Skin of body (tissue), 2 donors: Measurements from ENCODE around the gene RAI1. TPM values are rescaled to one million over a fixed set of nuclear protein-coding genes. Genes with fewer than 3 reads are reported as not detected.
"Not testable (repeated sequence)": the region's sequence is repeated elsewhere in the genome, so short reads cannot be mapped to it uniquely, and the experiment has no call there.

ENCODE experiments used
- DNase-seq: peaks from one replicate; lab custom pipeline; 2025; lab: John Stamatoyannopoulos, UW
- total RNA-seq: library from RNA; depleted of rRNA; stranded (reverse); fragments of >200 nt; gene quantifications from one replicate; pipeline ENCODE4 v1.2.3, GENCODE V29; 2014

The RAI1 gene
- total RNA-seq, 1 donor from 2014 or later: 11.4 TPM

GRCh38 chr17:17679748-17680147 lies 1.5 kb upstream of the RAI1 start:
- DNase-seq: no peak

DNA sequence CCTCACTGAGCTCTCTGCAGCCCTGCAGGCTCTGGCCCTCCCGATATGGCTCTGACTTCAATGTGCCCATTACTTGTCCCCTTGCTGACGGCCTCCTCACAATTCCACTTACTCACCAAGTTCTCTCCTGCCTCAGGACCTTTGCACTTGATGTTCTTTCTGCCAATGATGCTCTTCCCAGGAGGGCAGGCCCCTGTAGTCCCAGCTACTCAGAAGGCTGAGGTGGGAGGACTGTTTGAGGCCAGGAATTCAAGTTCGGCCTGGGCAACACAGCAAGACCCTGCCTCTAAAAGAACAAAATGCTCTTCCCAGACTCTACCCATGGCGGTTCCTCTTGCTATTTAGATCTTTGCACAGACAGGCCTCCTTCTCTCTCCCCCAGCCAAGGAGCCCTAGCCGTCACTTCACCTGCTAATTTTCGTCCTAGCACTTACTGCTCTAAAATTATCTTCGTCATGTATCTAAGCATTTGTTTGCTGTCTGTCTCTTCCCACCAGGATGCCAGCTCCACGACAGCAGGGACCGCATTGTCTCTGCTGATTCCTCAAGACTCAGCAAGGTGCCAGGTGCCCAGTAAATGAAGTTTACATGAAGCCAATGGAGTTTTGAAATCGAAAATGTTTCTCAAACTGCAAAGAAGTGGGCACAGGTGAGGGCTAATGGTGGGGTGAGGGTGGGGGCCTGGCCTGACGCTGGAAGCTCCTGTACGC lies 626 bp upstream of the RAI1 start:
- DNase-seq: no peak

- DNase-seq: no peak
Observed at GRCh38 chr17:17681744-17682292, 560 bp downstream of the RAI1 start.

DNA sequence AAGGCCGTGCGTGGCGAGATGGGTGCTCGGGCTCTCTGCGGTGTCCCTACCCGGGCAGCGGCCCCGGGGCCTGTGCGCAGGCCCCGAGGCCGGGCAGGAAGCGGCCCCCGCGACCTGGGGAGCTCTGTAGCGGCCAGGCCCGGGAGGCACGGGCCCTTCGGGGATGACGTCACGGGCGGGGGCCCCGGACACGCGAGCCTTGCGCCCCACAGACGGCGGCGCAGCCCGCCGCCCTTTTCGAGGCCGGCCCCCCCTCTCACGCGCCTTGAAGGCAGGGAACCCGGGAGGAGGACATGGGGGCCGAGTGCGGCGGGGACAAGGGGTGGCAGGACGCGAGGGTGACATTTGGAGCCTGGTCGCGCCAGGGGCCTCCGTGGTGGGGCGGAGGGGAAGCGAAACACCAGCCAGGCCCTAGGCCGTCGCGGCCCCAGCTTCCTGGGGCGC lies 1.1 kb downstream of the RAI1 start:
- DNase-seq: no peak

GRCh38 chr17:17682737-17683680 lies 1.8 kb downstream of the RAI1 start:
- peak; percentile 76 for DNase-seq

DNA sequence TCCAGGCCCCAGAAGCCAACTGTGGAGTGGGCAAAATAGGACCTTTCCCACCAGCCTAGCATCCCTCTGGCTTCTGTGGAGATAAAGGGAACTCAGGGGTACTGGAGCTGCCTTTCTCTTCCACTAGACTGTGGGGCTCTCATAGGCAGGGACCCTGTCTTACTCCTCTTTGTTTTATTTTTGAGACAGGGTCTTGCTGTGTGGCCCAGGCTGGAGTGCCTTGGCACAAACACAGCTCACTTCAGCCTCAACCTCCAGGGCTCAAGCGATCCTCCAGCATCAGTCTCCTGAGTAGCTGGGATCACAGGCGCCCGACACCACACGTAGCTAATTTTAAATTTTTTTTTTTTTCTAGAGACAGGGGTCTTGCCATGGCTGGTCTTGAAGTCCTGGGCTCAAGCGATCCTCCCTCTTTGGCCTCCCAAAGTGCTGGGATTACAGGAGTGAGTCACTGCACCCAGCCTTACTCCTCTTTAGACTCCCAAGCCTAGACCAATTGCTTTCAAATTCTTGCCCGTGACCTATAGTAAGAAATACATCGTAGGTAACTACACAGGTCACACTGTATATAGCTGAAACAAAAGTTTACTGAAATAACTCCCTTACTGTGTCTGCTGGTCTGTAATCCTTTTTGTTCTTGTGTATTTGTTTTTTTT lies 2.6 kb downstream of the RAI1 start:
- DNase-seq: no peak

DNA sequence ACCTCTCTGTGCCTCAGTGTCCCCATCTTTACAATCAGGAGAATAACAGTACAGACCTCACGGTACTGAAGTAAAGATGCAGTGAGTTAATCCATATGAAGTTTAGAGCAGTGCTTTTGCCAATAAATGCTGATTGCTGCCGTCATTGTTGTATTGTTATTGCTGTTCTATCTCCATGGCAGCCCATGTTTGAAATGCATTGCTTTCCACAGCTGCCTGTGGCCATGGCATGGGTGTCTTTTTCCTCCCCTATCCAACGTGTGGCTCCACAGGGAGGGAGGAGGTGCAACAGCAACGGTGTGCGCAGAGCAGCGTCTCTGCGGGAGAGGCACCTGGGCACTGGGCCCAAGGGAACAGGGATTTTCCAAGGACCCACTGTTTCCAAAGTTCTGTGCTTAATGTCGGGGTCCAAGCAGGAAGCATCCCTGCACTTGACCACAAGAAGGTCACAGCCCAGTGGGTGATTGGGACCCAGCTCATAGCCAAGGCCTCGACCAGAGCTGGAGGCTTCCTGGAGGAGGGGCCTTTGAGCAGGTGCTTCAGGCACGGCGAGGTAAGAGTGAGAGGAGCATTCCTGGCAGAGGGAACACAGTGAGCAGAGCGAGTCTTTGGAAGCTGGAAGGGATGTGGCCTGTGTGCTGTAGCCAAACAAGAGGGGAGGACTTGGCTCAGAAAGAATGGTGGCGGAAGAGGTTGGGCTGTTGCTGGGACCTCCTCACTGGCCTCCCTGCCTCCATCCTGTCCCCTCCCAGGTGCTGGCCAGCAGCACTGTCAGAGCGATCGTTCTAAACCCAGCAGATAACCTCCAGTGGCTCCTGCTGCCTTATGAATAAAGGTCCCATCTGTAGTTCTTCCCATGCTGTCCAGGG lies 3.9 kb downstream of the RAI1 start:
- peak; percentile 46 for DNase-seq

DNA sequence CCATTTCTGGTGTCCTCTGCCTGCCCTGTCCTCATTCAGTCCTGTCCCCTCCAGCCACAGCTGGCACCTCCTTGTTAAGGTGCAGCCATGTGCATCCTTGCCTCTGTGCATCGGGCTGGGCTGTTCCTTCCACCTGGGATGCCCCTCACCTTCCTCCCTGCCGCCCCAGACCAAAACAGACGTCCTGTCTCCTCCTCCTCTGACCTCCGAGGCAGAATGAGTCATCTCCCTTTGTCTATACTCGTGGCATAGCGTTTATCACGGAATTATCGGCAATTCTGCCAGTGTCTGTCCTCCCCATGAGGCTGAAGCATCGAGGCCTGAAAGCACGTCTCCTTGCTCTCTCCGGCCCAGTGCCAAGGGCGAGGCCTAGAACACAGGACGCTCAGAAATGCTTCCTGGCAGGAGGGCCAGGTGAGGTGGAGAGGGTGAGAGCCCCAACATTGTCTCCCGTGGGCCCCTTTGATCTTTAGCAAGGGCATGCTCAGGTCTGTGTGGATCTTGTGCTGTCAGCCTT lies 4.6 kb downstream of the RAI1 start:
- DNase-seq: no peak

DNA sequence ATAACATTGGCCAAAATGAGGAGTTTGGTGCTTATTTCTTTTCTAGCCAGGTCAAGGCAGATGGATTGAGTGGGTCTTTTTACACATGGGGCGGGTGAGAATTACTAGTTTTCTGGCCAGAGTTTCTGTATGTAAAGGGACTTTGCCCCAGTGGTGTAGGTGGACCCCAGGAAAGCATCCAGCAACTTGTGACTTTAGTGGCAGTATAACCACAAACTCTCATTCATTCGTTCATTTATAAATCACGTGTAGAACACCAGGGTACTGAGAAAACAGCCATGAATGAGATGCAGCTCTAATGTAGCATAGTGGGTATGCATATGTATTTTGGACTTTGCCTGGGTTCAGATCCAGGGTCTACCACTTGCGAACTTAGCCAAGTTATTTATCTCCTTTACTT lies 8.1 kb downstream of the RAI1 start:
- DNase-seq: no peak

DNA sequence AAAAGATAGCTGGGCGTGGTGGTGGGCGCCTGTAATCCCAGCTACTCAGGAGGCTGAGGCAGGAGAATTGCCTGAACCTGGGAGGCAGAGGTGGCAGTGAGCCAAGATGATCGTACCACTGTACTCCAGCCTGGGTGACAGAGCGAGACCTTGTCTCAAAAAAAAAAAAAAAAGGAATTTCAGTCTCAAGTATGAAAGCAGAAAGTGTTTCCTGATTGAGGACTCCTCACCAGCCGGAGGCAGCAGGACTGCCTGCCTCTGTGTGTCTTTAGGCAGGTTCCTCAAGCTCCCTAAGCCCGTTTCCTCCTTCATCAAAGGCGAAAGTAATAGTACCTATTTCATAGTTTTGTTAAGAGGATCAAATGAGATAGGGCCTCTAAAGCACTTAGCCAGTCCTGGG lies 9.0 kb downstream of the RAI1 start:
- not testable (repeated sequence) for DNase-seq

- no peak for DNase-seq
Observed at GRCh38 chr17:17691468-17692263, 10.4 kb downstream of the RAI1 start.

DNA sequence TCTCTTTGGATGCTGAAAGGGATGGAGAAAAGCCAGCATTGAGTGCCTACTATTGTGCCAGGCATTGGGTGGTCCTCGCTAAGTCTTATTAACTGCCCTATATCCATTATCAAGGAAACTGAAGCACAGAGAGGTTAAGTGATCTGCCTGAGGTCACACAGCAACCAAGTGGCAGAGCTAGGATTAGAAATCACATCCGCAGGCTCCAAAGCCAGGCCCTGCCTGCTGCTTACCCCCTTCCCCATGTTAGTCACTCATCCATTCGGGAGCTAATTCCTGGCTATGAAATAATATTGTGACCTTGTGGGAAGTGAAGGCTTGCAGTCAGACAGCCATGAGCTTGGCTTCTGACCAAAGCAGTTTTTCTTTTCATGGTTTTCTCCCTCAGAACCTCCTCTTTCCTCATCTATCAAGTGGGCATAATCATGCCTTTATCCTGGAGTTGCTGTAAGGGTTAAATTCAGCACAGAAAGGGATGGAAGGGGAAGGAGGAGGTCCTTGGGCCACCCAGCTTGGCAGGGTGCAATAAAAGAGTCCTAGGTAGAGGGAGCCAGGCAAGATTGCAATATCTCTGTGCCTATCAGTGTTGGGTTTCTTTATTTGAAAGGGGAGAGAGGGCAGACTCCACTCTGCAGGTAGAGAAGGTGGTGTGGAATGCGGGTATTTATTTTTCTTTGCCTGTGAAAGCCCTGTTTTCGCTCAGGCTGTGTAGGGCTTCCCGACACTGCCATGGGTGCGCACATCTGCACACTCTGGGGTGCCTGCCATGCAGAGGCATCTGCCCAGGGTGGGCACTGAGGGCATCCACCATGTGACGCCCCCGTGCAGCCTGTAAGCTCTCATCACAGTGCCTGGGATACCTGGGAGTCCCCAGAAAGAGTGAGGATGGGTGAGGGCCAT lies 11.3 kb downstream of the RAI1 start:
- no peak for DNase-seq

DNA sequence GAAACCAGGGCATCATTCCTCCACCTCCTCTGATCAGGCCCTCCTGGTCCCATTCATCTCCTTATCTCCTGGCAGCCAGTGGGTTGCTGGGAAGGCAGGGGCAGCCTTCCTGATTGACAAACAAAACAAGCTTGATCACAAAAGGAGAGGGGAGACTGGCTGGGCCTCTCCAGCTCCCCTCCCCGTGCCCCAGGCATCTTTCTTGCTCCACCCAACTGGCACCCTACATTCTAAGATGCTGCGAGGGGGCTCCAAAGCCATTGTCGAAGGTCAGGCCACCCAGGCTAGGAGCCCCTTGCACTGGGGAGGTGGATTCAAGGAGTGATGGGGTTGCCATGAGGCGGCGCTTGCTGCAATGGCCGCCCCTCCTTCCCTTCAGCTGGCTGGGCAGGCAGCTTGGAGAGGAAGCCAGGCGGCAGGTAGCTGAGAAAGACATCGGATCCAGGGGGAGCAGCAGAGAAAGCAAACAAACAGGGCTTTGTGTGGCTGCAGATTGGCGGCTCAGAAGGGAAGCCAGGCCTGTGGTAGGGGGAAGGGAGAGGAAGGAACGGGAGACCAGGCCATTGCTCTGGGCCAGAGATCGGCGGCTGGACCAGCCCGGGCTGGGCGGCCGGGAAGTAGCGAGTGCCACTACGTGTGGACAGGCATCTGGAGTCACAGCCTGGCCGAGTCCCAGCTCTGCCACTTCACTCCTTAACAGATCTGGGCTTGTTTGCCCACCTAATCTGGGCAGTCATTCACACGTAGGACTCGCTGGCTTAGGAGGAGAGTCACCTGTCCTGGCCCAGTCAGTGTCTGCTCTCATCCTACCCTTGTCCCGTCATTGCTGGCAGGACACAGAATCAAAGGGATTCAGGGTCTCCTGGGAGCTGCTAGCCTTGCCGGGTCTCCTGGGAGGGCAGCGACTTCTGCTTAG lies 12.3 kb downstream of the RAI1 start:
- DNase-seq: no peak

GRCh38 chr17:17694169-17695081 lies 13.2 kb downstream of the RAI1 start:
- DNase-seq: peak; percentile 46

- no peak for DNase-seq
Observed at GRCh38 chr17:17696085-17696484, 14.8 kb downstream of the RAI1 start.

GRCh38 chr17:17696882-17697633 lies 15.8 kb downstream of the RAI1 start:
- DNase-seq: no peak
